ENCODE measurements around the gene KRTAP4-11. TPM values are rescaled to one million over a fixed set of nuclear protein-coding genes. Genes with fewer than 3 reads are reported as not detected.
"Not testable (repeated sequence)": the region's sequence is repeated elsewhere in the genome, so short reads cannot be mapped to it uniquely, and the experiment has no call there.

The KRTAP4-11 gene
- total RNA-seq, 1 experiment from 2014 or later: not detected

- TF ChIP-seq MXD4 (CRISPR knock-in tag; IDR thresholded peaks at IDR 0.05; ENCODE audit: borderline replicate concordance): no peak
- no peak for TF ChIP-seq NR2C2 (CRISPR knock-in tag; IDR thresholded peaks at IDR 0.05)
- no peak for TF ChIP-seq E2F1 (CRISPR knock-in tag; IDR thresholded peaks at IDR 0.05)
- TF ChIP-seq ZNF232 (CRISPR knock-in tag; IDR thresholded peaks at IDR 0.05): no peak
- TF ChIP-seq KAT7 (CRISPR knock-in tag; IDR thresholded peaks at IDR 0.05; ENCODE audit: borderline replicate concordance): no peak
Measured at GRCh38 chr17:41116297-41116696, 1.9 kb downstream of the KRTAP4-11 start (continued).

GRCh38 chr17:41111151-41111885 lies 6.9 kb downstream of the KRTAP4-11 start:
- ATAC-seq: no peak
- H3K36me3 Mint-ChIP-seq: peaks cover 56% of the 10 kb centered on the region
- peaks cover 3% of the 10 kb centered on the region; the same call in 1 of the 2 replicates for H3K27me3 Mint-ChIP-seq (ENCODE audit: low read depth)
- CTCF ChIA-PET: no interaction called here
- DNase-seq (ENCODE audit: low spot score): no peak
- peaks cover 59% of the 10 kb centered on the region for H3K9me3 Mint-ChIP-seq
- H3K4me3 Mint-ChIP-seq: no peak overlapping the region
- no peak for TF ChIP-seq KAT7 (CRISPR knock-in tag; IDR thresholded peaks at IDR 0.05; ENCODE audit: borderline replicate concordance)
- no peak for TF ChIP-seq ZNF138 (CRISPR knock-in tag; conservative IDR thresholded peaks at IDR 0.05)
- no peak for TF ChIP-seq EMX1 (CRISPR knock-in tag; IDR thresholded peaks at IDR 0.05)
- no peak for TF ChIP-seq CTCF (IDR thresholded peaks at IDR 0.05)
- no peak for TF ChIP-seq STAT6 (CRISPR knock-in tag; conservative IDR thresholded peaks at IDR 0.05; ENCODE audit: low read depth)
- TF ChIP-seq MAX (CRISPR knock-in tag; IDR thresholded peaks at IDR 0.05): no peak
- TF ChIP-seq E2F5 (CRISPR knock-in tag; IDR thresholded peaks at IDR 0.05): no peak
- TF ChIP-seq AR (CRISPR knock-in tag; IDR thresholded peaks at IDR 0.05): no peak
- TF ChIP-seq ZNF219 (CRISPR knock-in tag; IDR thresholded peaks at IDR 0.05; ENCODE audit: borderline replicate concordance): no peak
- no peak for TF ChIP-seq ZNF263 (CRISPR knock-in tag; IDR thresholded peaks at IDR 0.05; ENCODE audit: low read depth)
- TF ChIP-seq RORB (CRISPR knock-in tag; IDR thresholded peaks at IDR 0.05): no peak
- no peak for TF ChIP-seq FOXK1 (CRISPR knock-in tag; IDR thresholded peaks at IDR 0.05)
- no peak for TF ChIP-seq CDX4 (CRISPR knock-in tag; IDR thresholded peaks at IDR 0.05; ENCODE audit: borderline replicate concordance)
- POLR2A ChIA-PET: no interaction called here
- H3K27ac Mint-ChIP-seq: no peak overlapping the region
- peaks cover 42% of the 10 kb centered on the region for H3K4me1 Mint-ChIP-seq

- Mint-ChIP-seq H3K36me3 (peaks cover 43% of the 10 kb centered on the region), H3K9me3 (peaks cover 42% of the 10 kb centered on the region), H3K27ac (peak overlapping the region; percentile 14; the same call in 1 of the 2 replicates), H3K4me1 (peaks cover 43% of the 10 kb centered on the region)
- POLR2A ChIA-PET; CTCF ChIA-PET; H3K4me3 Mint-ChIP-seq; H3K27me3 Mint-ChIP-seq (ENCODE audit: low read depth); ATAC-seq; DNase-seq (ENCODE audit: low spot score): not testable (repeated sequence)
Measured at GRCh38 chr17:41108728-41109386, 9.3 kb downstream of the KRTAP4-11 start.

All from WTC11 (cell line).